Activated CD4-positive, alpha-beta T cell treated with anti-CD3 and anti-CD28 coated beads, Interleukin-2, Interleukin-4, amounts not matched to agents 100 ng/mL and 50 ng/mL, durations not matched to agents 16 hours and 8 hours (primary cell): ENCODE results near the gene EML1.
A peak's percentile ranks its signal among the peaks of the same experiment; 100 is the strongest.

ENCODE experiments used
- DNase-seq: peaks from one replicate; pipeline ENCODE4 v3.0.0-alpha.2; 2020; ENCODE audit warnings: low spot score

EML1 gene

GRCh38 chr14:99872786-99873440, 79.7 kb downstream of the EML1 start:
- DNase-seq, result no peak

- DNase-seq, result no peak
Measured at GRCh38 chr14:99873653-99874052, 80.4 kb downstream of the EML1 start.

DNA sequence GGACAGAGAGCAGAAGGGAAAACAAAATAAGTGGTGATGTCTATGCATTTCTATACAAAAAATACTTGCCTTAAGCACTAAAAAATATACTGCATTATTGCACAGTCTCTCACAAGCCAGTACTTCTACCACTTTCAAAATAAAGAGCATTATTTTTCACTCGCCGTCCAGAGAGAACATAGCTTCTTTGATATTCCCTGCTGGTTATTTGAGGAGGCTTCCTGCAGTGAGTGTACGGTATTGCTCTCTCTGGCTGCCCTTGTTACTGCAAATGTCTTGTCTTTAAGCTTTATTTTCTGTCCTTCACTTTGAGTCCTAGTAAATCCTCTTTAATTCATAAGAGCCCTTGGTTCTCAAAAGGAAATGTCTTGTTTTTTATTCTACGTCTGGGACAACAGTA, 81.1 kb downstream of the EML1 start:
- no peak for DNase-seq

- DNase-seq, result no peak
Measured at GRCh38 chr14:99875421-99875820, 82.2 kb downstream of the EML1 start.

DNA sequence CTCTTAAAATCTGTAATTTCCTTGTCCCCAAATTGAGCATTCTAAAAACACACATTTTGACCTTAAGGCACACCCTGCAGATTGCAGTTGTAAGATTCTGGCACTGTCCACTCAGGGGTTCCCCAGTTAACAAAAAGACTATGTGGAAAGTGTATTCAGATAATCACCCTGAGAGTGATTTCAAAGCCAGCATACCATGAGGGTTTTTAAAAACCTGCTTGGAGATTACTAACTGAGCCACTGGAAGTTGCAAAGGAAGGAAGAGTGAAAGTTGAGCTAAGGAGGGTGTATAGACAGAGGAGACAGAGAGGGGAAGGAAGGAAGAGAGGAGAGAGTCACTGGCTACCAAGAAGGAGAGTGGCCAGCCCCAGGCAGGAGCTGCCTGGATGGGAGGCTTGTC, 82.6 kb downstream of the EML1 start:
- DNase-seq, result no peak

- DNase-seq, result no peak
Measured at GRCh38 chr14:99876406-99876805, 83.2 kb downstream of the EML1 start.

- DNase-seq, result no peak
Measured at GRCh38 chr14:99878563-99878962, 85.3 kb downstream of the EML1 start.

GRCh38 chr14:99879401-99880295, 86.4 kb downstream of the EML1 start:
- DNase-seq, result no peak

DNA sequence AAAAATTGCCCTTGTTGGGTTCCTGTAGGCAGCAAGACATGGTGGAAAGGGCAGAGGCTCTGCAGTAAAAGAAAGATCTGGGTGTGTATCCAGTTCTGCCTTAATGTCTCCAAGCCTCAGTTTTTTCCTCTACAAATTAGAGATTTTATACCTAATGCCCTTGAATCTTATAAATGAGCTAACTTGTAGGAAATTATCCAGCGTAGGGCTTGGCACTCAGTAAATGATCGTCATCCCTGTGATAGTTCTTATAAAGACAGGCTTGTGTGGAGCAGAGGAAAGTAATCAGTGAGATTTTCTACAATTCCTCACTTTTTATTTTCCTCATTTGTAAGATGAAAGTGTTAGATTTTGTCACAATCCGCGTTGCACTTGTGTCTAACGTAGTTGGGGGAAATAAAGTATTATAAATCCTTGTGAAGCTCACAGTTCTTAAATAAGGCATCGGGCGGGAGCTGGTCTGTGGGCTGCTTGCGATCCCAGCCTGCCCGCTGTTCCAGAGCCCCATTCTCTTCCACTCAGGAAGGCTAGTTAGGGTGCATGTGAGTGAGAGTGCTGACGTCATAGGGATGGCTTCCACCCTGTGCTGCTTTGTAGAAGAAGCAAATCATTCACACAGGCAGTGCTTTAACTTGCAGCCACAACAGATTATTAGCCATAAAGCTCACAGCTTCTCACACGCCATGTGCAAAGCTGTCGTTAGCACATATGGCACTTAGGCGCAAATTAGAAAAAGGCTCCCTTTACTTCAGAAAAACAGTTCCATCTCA, 87.6 kb downstream of the EML1 start:
- no peak for DNase-seq

GRCh38 chr14:99883866-99884650, 90.8 kb downstream of the EML1 start:
- no peak for DNase-seq

GRCh38 chr14:99884834-99885648, 91.8 kb downstream of the EML1 start:
- DNase-seq, result peak; percentile 62

- no peak for DNase-seq
Measured at GRCh38 chr14:99885649-99885958, 92.4 kb downstream of the EML1 start.

DNA sequence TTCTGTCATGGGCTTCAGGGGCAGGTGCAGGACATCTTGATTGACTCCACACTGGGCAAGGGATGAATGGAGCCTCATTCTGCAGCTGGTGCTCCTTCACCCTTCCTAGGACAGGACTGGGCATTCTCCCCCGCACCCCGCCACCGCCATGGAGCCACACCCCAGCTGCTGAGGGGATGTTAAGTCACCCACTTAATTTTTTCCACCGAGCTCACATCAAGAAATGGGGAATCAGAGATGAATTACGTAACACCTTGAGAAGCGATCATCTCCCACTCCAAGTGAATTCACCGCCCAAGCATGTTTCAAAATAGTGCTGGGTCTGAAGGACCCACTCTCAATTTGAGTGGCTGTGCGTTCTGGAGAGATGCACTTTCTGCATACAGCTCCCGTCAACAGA, 94.2 kb downstream of the EML1 start:
- no peak for DNase-seq

DNA sequence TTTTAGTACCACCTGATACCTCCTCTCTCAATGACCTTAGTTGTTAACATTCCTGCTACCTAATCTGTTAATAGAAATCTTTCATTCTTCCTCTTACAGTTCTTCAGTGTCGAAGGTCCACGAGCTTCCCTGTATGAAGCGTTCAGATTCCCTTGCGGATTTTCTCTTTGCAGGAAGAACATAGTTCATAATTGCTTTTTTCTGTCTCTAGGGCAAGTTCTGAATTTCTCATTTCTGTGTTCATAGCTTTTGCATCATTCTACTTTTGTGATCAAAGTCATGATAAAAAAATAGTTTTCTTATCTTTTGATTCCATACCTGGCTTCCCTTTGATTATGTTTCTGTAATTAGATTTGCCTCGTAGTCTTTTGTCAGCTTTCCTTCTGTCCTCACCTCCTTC, 94.9 kb downstream of the EML1 start:
- DNase-seq, result no peak

GRCh38 chr14:99889268-99889667, 96.1 kb downstream of the EML1 start:
- no peak for DNase-seq

DNA sequence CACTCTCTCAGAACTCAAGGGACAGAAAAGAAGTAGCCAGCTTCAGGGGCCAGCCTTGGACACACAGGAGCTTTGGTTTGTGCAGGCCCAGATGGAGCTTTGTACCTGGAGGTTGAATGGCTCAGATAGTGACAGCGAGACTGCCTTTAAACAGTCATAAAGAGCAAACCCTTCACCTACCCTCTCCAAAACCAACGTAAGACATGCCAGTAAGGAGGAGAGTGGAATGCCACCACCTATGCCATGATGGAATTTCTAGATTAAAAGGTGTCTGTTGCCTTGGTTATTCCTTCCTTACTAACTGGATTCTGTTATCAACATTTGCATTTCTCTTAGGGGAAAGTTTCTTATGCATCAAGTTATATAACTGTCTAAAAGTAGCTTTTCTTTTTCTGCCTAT, 98.1 kb downstream of the EML1 start:
- no peak for DNase-seq

GRCh38 chr14:99891900-99892299, 98.7 kb downstream of the EML1 start:
- no peak for DNase-seq

- no peak for DNase-seq
Measured at GRCh38 chr14:99892406-99892805, 99.2 kb downstream of the EML1 start.

GRCh38 chr14:99896361-99896760, 103.1 kb downstream of the EML1 start:
- no peak for DNase-seq

DNA sequence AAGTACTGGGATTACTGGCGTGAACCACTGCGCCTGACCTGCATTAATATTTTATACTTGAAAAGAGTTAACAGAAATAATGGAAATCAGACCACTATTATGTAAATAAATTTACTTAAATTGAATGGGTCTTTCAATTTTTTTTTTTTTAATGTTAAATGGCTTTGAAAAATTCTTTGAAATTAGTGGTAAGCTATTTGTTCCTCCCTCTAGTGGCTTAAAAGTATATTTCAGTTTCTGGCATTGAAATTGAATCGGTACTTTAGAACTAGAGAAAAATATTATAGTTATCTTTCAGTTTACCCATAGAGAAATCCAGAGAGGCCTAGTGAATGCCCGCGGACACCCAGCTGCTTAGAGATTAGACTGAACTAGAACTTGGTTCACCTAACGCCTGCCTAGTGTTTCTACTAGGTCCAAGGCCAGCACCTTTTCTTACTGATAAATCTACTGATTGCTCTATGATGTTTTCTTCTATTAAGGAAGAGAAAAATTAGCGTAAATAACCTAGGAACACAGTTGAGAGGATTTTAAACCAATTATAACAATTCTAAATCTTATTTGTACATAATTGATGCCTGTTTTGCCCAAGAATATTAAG, 106.5 kb downstream of the EML1 start:
- DNase-seq, result no peak

DNA sequence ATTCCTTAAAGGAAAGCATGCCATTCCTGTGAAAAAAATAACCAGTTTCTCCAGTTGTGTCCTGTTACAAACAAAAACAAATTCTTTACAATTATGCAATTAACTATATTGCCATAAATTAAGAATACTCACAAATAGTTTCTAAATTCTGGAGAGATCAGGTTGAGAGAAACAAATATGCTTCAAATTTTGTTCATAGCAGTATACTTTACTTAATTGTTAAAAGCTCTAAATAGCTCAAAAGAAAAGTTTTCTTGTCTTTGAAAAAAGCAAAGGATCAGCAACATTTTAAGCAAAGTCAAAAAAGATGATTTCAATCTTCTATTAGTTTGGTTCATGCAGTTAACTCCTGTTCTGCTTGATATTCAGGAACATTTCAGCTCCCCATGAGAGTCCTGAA, 109.7 kb downstream of the EML1 start:
- no peak for DNase-seq
